HL-60 (cell line): ENCODE data around the gene EME2.

Source experiments
- DNase-seq, 2 experiments: peaks; one replicate each; pipeline ENCODE4 v3.0.0-alpha.2; 2010 to 2020; ENCODE audit warnings: low read depth in 1 of 2, low spot score in 1 of 2
- H3K27ac ChIP-seq: fragments of 250-450 bp; sonication (Bioruptor Pico); replicated peaks from 2 replicates; pipeline ENCODE4 v1.5.1; 2020; ENCODE audit warnings: mild to moderate bottlenecking, moderate library complexity
- H3K27me3 ChIP-seq: fragments of 250-450 bp; sonication (Bioruptor Pico); 2 replicates; pipeline ENCODE4 v1.5.1; 2021; ENCODE audit warnings: mild to moderate bottlenecking, moderate library complexity; ENCODE audit not compliant: insufficient read depth, poor library complexity, severe bottlenecking
- H3K4me3 ChIP-seq: replicated peaks from 2 replicates; pipeline ENCODE4 v1.5.1; 2011; ENCODE audit warnings: mild to moderate bottlenecking, control low read depth, low read length; ENCODE audit not compliant: insufficient read depth
- CTCF ChIP-seq: IDR thresholded peaks from one replicate; pipeline ENCODE4 v1.5.1; 2011; ENCODE audit warnings: low read length, control low read depth, inconsistent platforms; ENCODE audit not compliant: insufficient read depth
- GABPA ChIP-seq: IDR thresholded peaks from 2 replicates; pipeline ENCODE4 v1.6.1; 2012; ENCODE audit warnings: low read depth
- POLR2AphosphoS5 ChIP-seq: IDR thresholded peaks from 2 replicates; pipeline ENCODE4 v1.6.1; 2012; ENCODE audit warnings: low read depth
- REST ChIP-seq: IDR thresholded peaks from 2 replicates; pipeline ENCODE4 v1.6.1; 2012; ENCODE audit warnings: low read depth; ENCODE audit not compliant: insufficient replicate concordance
- SPI1 ChIP-seq: IDR thresholded peaks from 2 replicates; pipeline ENCODE4 v1.6.1; 2012; ENCODE audit warnings: low read depth, mild to moderate bottlenecking, borderline replicate concordance

The EME2 gene

GRCh38 chr16:1788095-1788707 lies 15.6 kb downstream of the EME2 start:
- no peak for TF ChIP-seq POLR2AphosphoS5
- no peak for TF ChIP-seq CTCF
- TF ChIP-seq GABPA: no peak
- TF ChIP-seq REST: no peak
- DNase-seq: no peak
- H3K4me3 ChIP-seq: no peak overlapping the region
- no peak overlapping the region for H3K27ac ChIP-seq
- no peaks in the 10 kb centered on the region for H3K27me3 ChIP-seq

- Histone ChIP-seq H3K27me3 (no peaks in the 10 kb centered on the region), H3K27ac (no peak overlapping the region), H3K4me3 (no peak overlapping the region)
- TF ChIP-seq SPI1 (no peak), GABPA (no peak)
- DNase-seq: no peak
These were observed 16.1 kb downstream of the EME2 start for GRCh38 chr16:1788708-1789100.

- TF ChIP-seq GABPA (no peak), CTCF (no peak), SPI1 (no peak), POLR2AphosphoS5 (no peak), REST (no peak)
- Histone ChIP-seq H3K4me3 (no peak overlapping the region), H3K27me3 (no peaks in the 10 kb centered on the region), H3K27ac (no peak overlapping the region)
- DNase-seq: no peak
These were observed 17.0 kb downstream of the EME2 start for GRCh38 chr16:1789643-1790045.

GRCh38 chr16:1790261-1790610 lies 17.6 kb downstream of the EME2 start:
- no peak for TF ChIP-seq POLR2AphosphoS5
- TF ChIP-seq GABPA: no peak
- no peak for TF ChIP-seq CTCF
- TF ChIP-seq SPI1: no peak
- no peak for TF ChIP-seq REST
- Histone ChIP-seq H3K4me3 (no peak overlapping the region), H3K27me3 (no peaks in the 10 kb centered on the region), H3K27ac (no peak overlapping the region)
- DNase-seq: no peak
